Activated CD4-positive, CD25-positive, alpha-beta regulatory T cell treated with anti-CD3 and anti-CD28 coated beads, Interleukin-2, amount 50 U/mL, for 16 hours (primary cell): ENCODE measurements around the gene LAP3.

ENCODE experiments used
- DNase-seq: peaks from one replicate; pipeline ENCODE4 v3.0.0-alpha.2; 2020; ENCODE audit warnings: low read depth, low spot score

LAP3 gene

GRCh38 chr4:17616283-17616682 is 39.3 kb downstream of the LAP3 start:
- DNase-seq: no peak

- no peak for DNase-seq
Measured at GRCh38 chr4:17618926-17619325, 41.9 kb downstream of the LAP3 start.

GRCh38 chr4:17619416-17620105 is 42.6 kb downstream of the LAP3 start:
- DNase-seq: no peak

GRCh38 chr4:17623451-17624001 is 46.5 kb downstream of the LAP3 start:
- no peak for DNase-seq

DNA sequence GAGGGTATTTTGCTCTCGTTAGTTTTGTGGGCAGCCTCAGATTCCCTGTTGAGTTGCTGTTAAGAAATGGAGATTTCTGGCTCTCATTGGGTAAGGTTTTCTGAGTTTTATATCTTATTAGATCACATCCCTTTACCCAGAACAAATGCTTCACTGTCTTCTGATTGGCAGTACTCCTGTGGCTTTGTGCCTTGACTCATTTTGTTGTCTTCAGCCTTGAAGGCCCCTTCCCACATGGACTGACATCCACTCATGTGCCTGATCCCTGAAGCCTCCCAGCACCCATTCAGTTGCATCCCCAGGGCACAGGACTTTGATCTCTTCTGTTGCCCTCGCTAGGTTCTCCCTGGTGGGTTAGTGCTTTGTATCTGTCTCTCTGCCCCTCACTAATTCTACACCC is 47.8 kb downstream of the LAP3 start:
- DNase-seq: no peak

- DNase-seq: no peak
Measured at GRCh38 chr4:17630228-17630627, 53.2 kb downstream of the LAP3 start.

DNA sequence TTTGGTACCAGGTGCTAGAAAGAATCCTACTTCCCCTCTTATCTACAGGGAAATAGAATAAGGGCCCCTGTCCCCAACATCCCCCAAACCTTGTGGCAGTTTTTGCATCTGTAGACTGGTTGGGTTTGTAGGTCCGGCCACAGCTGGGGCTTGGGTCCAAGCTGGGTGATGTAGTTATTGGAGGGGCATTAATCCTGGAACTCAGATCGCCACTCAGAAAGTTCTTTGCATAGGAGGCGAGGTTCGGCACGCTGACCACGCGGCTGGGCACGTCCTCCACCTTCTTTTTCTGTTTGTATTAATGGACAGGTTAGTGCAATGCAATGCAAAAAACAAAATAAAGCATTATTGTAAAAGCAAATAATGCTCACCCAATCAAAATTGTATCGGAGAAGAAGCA is 56.6 kb downstream of the LAP3 start:
- no peak for DNase-seq

GRCh38 chr4:17635056-17635455 is 58.1 kb downstream of the LAP3 start:
- no peak for DNase-seq

- DNase-seq: no peak
Measured at GRCh38 chr4:17636341-17636695, 59.3 kb downstream of the LAP3 start.

GRCh38 chr4:17636696-17637622 is 60.0 kb downstream of the LAP3 start:
- peak; percentile 40 for DNase-seq

DNA sequence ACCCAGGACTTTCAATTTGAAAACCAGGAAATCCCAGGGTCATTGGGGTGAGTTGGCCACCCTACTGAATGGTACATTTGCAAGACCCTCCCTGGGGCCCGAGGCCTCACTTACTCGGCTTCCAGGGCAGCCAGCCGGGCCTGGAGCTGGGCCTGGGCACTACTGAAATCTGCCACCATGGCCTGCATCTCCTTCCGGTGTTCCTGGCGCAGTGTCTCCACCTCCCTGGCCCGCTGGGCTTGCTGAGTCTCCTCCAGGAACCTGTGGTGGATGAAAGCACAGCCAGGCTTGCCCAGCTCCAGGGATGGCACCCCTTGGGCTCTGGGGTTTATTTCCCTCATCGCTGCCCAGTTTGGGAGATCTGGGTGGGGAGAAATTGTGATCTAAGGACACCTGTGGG is 62.1 kb downstream of the LAP3 start:
- DNase-seq: no peak

DNA sequence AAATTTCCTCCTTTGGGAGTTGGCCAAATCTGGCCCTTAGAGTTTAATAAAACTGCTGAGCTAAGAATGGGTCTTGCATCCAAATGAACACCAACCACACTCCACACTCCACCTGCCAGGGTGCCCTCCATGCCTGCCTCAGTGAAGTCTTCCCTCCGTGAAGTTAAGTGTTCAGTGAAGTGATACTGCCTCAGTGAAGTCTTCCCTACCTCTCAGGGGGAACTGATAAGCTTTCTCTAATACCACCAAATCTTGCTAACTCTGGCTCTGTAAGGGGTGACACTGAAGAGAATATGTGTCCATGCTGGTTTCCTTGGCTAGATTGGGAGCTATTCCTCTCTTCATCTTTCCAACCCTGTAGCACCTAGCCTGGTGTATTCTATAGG is 65.4 kb downstream of the LAP3 start:
- no peak for DNase-seq

DNA sequence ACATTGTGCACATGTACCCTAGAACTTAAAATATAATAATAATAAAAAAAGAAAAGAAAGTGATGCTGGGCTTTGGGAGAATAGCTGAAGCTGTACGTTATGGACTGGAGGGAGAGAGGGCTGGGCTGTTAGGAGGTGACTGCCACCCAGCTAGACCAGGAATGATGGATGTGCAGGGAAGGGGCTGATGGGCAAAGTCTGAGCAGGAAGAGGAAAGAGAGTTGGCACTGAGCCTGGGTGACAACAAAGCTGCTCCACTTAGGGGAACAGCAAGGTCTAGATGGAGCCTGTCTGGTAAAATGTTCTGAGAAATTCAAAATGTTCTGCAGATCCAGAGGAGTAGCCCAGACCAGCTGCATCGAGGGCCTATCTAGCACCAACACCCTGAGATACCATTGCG is 69.7 kb downstream of the LAP3 start:
- no peak for DNase-seq

DNA sequence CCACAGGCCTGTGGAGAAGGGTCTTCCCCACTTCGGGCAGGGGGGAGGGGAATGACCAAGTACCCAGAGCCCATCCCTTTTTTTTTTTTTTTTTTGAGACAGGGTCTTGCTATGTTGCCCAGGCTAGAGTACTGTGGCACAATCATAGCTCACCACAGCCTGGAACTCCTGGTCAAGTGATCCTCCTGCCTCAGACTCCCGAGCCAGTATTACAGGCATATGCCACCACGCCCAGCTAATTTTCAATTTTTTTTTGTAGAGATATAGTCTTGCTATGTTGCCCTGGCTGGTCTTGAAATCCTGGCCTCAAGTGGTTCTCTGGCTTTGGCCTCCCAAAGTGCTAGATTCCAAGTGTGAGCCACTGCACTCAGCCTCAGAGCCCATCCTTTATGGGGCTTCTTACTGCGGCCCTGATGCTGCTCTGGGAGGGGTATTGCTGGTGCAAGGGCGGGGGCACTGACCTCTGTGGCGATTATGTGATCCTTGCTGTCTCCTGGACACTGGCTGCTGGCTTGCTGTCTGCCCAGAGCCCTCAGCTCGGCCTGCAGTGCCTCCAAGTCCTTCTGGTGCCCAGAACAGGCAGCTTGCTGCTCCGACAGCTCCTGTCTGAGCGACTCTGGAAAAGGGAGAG is 70.3 kb downstream of the LAP3 start:
- no peak for DNase-seq

DNA sequence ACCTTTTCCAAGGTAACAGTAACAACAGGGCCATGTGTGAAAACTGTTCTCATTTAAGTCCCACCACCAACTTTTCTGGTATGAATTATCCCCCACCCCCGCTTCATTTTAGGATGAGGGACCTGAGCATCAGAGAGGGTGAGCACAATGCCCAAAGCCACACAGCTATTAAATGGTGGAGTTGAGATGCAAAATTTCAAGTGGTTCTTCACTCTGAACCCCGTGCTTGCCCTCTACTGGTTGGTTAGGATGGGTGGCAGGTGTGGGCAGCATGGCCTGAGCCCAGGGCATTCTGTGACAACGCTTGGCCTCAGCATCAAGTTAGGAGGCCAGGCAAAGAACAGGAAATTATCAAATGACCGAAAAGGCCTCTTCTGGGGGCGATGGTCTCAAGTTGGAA is 70.9 kb downstream of the LAP3 start:
- DNase-seq: no peak

- no peak for DNase-seq
Measured at GRCh38 chr4:17650406-17650805, 73.4 kb downstream of the LAP3 start.

DNA sequence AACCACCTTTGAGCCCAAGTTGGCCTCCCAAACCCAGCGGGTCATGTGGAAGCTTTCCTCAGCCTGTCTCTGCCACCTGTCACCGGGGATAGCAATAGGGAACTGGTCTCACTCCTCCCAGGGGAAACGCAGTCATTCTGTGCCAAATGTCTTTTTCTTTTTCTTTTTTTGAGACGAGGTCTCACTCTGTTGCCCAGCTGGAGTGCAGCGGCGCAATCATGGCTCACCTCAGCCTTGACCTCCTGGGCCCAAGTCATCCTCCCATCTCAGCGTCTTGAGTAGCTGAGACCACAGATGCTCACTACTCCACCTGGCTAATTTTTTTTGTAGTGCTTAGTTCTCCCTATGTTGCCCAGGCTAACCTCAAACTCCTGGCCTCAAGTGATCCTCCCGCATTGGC is 77.7 kb downstream of the LAP3 start:
- no peak for DNase-seq

DNA sequence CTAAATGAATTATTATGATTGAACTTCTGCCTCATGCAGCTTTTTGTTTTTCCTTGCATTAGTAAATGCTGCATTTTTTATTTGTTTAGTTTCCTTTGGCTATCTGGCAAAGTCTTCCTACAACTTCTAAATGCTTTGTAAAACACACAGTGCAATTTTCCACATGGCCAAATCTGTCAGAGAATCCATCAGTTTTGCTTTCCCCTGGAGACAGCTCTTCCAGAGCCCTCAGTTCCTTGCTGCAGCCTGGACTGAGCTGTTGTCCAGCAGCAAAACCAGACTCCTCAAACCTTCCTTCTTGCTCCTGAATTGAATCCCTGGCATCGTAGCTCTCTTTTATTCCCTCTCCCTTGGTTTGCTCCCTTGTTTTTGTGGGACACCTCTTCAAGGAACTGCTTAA is 80.1 kb downstream of the LAP3 start:
- DNase-seq: no peak
